Muscle of leg (tissue), 11 donors: ENCODE measurements around the gene USO1. TPM values are rescaled to one million over a fixed set of nuclear protein-coding genes. Genes with fewer than 3 reads are reported as not detected.
"Not testable (repeated sequence)": the region's sequence is repeated elsewhere in the genome, so short reads cannot be mapped to it uniquely, and the experiment has no call there.

ENCODE experiments used
- DNase-seq: peaks from one replicate; pipeline ENCODE4 v3.0.0; 2013
- H3K27ac ChIP-seq: one replicate; pipeline ENCODE4 v1.5.1; 2013; ENCODE audit warnings: mild to moderate bottlenecking, low read length, control low read depth
- H3K27me3 ChIP-seq: one replicate; pipeline ENCODE4 v1.6.1; 2013; ENCODE audit warnings: low read length; ENCODE audit not compliant: control insufficient read depth, insufficient read depth
- H3K36me3 ChIP-seq: one replicate; pipeline ENCODE4 v1.6.1; 2013; ENCODE audit warnings: low read length; ENCODE audit not compliant: control insufficient read depth, insufficient read depth
- H3K4me1 ChIP-seq: one replicate; pipeline ENCODE4 v1.6.1; 2013; ENCODE audit warnings: low read length; ENCODE audit not compliant: control insufficient read depth, insufficient read depth
- H3K4me3 ChIP-seq: one replicate; pipeline ENCODE4 v1.5.1; 2013; ENCODE audit warnings: low read length, control low read depth
- H3K9me3 ChIP-seq: replicated peaks from 2 replicates; pipeline ENCODE4 v1.6.1; 2013; ENCODE audit warnings: low read depth, low read length; ENCODE audit not compliant: control insufficient read depth
- WGBS: methylation state at CpG from one replicate; pipeline ENCODE4 v1.1.5; 2013; ENCODE audit warnings: missing lambda C conversion rate; ENCODE audit not compliant: insufficient coverage; 5-methylcytosine and 5-hydroxymethylcytosine counted together
- polyA plus RNA-seq, 8 donors: library from polyadenylated mRNA; unstranded; fragments of 120-200 nt; gene quantifications; one replicate each; pipeline versions ENCODE4 v1.2.1 to v1.2.3, GENCODE V29; 2013; ENCODE audit warnings: inconsistent platforms in 1 of 8, low replicate concordance in 1 of 8; ENCODE audit not compliant: insufficient read length in 8 of 8, insufficient read depth in 1 of 8
- total RNA-seq: library from RNA; stranded (reverse); fragments of 120-200 nt; gene quantifications from one replicate; pipeline ENCODE4 v1.2.4, GENCODE V29; 2013

The USO1 gene
- total and polyA plus RNA-seq, 9 donors, result 145 to 209 (median 175) TPM

DNA sequence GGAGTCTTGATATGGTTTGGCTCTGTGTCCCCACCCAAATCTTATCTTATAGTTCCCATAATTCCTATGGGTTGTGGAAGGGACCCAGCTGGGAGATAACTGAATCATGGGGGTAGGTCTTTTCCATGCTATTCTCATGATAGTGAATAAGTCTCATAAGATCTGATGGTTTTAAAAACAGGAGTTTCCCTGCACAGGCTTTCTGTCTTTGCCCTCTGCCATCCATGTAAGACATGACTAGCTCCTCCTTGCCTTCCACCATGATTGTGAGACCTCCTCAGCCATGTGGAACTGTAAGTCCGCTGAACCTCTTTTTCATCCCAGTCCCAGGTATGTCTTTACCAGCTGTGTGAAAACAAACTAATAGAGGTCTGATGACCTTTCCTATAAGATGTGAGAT is 37.3 kb upstream of the USO1 start:
- H3K9me3 ChIP-seq, H3K4me3 ChIP-seq, H3K27me3 ChIP-seq, H3K4me1 ChIP-seq, DNase-seq, H3K27ac ChIP-seq: not testable (repeated sequence)
- H3K36me3 ChIP-seq, result peaks cover 17% of the 10 kb centered on the region
- WGBS, result no CpG with 5 or more reads among the region's 1 CpG

GRCh38 chr4:75692066-75692465 is 32.3 kb upstream of the USO1 start:
- H3K4me3 ChIP-seq, H3K27me3 ChIP-seq, H3K27ac ChIP-seq, H3K9me3 ChIP-seq, DNase-seq: not testable (repeated sequence)
- H3K4me1 ChIP-seq, result peaks cover 12% of the 10 kb centered on the region
- 100% methylated on average over 3 of the region's 5 CpGs for WGBS
- H3K36me3 ChIP-seq, result peaks cover 32% of the 10 kb centered on the region

- Histone ChIP-seq H3K9me3 (no peaks in the 10 kb centered on the region), H3K4me3 (no peak overlapping the region), H3K27ac (peak overlapping the region; percentile 92), H3K4me1 (peaks cover 14% of the 10 kb centered on the region), H3K36me3 (peaks cover 20% of the 10 kb centered on the region), H3K27me3 (no peaks in the 10 kb centered on the region)
- WGBS, result no CpG with 5 or more reads among the region's 3 CpGs
- DNase-seq, result peak; percentile 55
Measured at GRCh38 chr4:75696071-75696470, 28.3 kb upstream of the USO1 start.

GRCh38 chr4:75696581-75696980 is 27.8 kb upstream of the USO1 start:
- H3K4me3 ChIP-seq, result no peak overlapping the region
- H3K27ac ChIP-seq, result peak overlapping the region; percentile 92
- peaks cover 14% of the 10 kb centered on the region for H3K4me1 ChIP-seq
- peak; percentile 66 for DNase-seq
- WGBS, result 67% methylated on average over 2 of the region's 3 CpGs
- H3K36me3 ChIP-seq, result peaks cover 17% of the 10 kb centered on the region
- H3K27me3 ChIP-seq, result no peaks in the 10 kb centered on the region
- H3K9me3 ChIP-seq, result no peaks in the 10 kb centered on the region

DNA sequence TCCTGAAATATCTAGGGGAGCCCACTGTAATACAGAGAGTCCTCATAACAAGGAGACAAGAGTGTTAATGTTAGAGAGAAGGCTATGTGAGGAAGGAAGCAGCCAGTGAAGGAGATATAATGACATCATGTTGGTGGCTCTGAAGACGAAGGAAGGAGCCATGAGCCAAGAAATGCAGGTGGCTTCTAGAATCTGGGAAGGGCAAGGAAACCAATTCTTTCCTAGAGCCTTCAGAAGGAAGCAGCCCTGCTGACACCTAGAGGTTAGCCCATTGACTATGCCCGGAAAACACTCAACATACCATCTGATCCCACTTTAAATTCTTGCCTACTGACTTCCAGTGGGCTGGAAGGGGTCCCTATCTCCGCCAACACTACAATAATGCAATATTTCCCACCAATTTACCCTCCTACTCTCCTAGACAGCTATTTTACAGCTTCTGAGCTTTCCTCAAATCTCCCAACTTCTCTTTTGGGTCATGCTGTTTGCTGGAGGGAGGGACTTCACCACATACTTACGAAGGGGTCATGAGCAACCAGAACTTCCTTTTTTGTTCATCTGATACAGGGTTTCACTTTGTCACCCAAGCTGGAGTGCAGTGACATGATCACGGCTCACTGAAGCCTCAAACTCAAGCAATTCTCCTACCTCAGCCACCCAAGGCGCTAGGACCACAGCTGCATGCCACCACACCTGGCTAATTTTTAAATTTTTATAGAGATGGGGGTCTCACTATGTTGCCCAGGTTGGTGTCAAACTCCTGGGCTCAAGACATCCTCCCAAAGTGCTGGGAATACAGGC is 26.0 kb upstream of the USO1 start:
- WGBS, result 72% methylated on average over 4 of the region's 6 CpGs
- Histone ChIP-seq H3K27ac (peak overlapping the region; percentile 62), H3K36me3 (peaks cover 15% of the 10 kb centered on the region), H3K27me3 (no peaks in the 10 kb centered on the region), H3K9me3 (no peaks in the 10 kb centered on the region), H3K4me1 (peaks cover 14% of the 10 kb centered on the region), H3K4me3 (no peak overlapping the region)
- peak; percentile 53 for DNase-seq

GRCh38 chr4:75698963-75699228 is 25.5 kb upstream of the USO1 start:
- Histone ChIP-seq H3K4me1 (peaks cover 14% of the 10 kb centered on the region), H3K36me3 (peaks cover 13% of the 10 kb centered on the region), H3K9me3 (no peaks in the 10 kb centered on the region), H3K27ac (no peak overlapping the region), H3K27me3 (no peaks in the 10 kb centered on the region), H3K4me3 (no peak overlapping the region)
- DNase-seq, result no peak
- 69% methylated on average over 2 of the region's 2 CpGs for WGBS

DNA sequence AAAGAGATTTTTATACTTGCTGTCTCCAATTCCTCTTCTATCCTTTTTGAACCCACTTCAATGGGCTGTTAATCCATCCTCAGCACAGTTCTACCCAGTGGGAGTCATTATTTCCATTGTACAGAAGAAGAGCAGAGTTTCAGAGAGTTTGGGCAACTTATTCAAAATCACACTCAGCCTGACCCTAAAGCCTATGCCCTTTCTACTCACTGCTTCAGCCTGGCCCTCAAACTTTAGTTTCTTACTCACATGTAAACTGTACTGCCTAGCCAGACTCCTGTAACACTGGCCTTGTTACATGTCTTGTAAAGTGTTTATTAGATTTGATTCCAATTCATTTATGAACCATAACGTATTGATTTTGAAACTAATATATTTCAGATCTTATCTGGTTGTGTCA is 25.1 kb upstream of the USO1 start:
- no peak for DNase-seq
- no peak overlapping the region for H3K27ac ChIP-seq
- no peak overlapping the region for H3K4me3 ChIP-seq
- peaks cover 9% of the 10 kb centered on the region for H3K36me3 ChIP-seq
- no CpG with 5 or more reads among the region's 1 CpG for WGBS
- peaks cover 14% of the 10 kb centered on the region for H3K4me1 ChIP-seq
- H3K9me3 ChIP-seq, result no peaks in the 10 kb centered on the region
- H3K27me3 ChIP-seq, result no peaks in the 10 kb centered on the region

- WGBS, result 75% methylated on average over 1 of the region's 4 CpGs
- Histone ChIP-seq H3K4me1 (no peaks in the 10 kb centered on the region), H3K9me3 (no peaks in the 10 kb centered on the region), H3K27ac (no peak overlapping the region), H3K36me3 (peaks cover 12% of the 10 kb centered on the region), H3K4me3 (no peak overlapping the region), H3K27me3 (no peaks in the 10 kb centered on the region)
- no peak for DNase-seq
Measured at GRCh38 chr4:75702919-75703411, 21.4 kb upstream of the USO1 start.

DNA sequence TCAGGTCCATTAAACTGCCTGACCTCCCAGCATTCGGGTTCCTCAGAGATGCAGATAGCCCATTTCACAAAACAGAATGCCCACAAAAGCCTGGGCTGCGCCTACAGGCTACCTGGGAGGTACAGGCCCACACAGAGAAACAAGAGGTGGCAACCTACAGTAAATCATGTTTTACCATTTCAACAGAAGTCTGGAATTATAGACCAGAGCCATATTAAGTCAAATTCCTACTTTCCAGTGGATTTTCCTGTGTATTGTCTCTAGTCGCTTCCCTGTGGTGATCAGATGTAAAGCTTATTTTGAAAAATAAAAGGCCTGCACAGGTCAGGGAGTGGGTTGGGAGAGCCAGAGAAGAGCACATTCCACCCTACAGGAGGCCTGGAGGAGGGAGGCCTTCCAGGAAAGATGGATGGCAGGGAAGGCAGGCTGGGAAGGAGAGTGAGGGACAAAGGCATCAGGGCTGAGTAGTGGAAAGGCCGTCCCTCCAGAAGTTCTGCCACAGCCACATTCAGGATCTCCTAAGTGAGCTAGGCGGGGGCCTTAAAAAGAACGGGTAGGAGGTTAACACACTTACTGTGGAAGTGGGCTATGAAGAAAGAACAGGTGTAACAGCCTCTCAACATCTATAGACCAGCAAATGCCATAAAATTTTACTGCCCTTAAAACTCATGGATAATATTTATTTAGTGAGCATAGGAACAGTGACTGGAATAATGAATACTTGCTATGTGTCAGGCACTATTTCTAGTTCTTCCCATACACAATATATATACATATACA is 19.0 kb upstream of the USO1 start:
- DNase-seq, result no peak
- Histone ChIP-seq H3K36me3 (peaks cover 15% of the 10 kb centered on the region), H3K27ac (no peak overlapping the region), H3K4me3 (no peak overlapping the region), H3K27me3 (no peaks in the 10 kb centered on the region), H3K4me1 (no peaks in the 10 kb centered on the region), H3K9me3 (no peaks in the 10 kb centered on the region)
- WGBS, result 93% methylated on average over 2 of the region's 6 CpGs

GRCh38 chr4:75708218-75708691 is 16.1 kb upstream of the USO1 start:
- no peaks in the 10 kb centered on the region for H3K27me3 ChIP-seq
- no CpG with 5 or more reads among the region's 3 CpGs for WGBS
- H3K4me3 ChIP-seq, result no peak overlapping the region
- no peak overlapping the region for H3K27ac ChIP-seq
- no peaks in the 10 kb centered on the region for H3K4me1 ChIP-seq
- H3K36me3 ChIP-seq, result peaks cover 17% of the 10 kb centered on the region
- no peak for DNase-seq
- H3K9me3 ChIP-seq, result no peaks in the 10 kb centered on the region
